Measurements from ENCODE around the gene TEAD2. TPM values are rescaled to one million over a fixed set of nuclear protein-coding genes. Genes with fewer than 3 reads are reported as not detected.

Gene TEAD2
- 13.7 and 15.6 TPM in 2 replicates for total RNA-seq

GRCh38 chr19:49362048-49362928, at the start of gene TEAD2:
Gene TEAD2, minus strand, starts transcription at chr19:49362416. Its CDS starts 2,341 bp downstream, at chr19:49360075.

GRCh38 chr19:49387936-49388372, 25.7 kb upstream of the TEAD2 start, which contains the start of gene KASH5:
Gene KASH5, plus strand, starts transcription at chr19:49388249. Its CDS starts 2,635 bp downstream, at chr19:49390884.

GRCh38 chr19:49363268-49364082, 1.3 kb upstream of the TEAD2 start, which contains the start of gene DKKL1:
Gene DKKL1, plus strand, starts transcription at chr19:49363877. Its CDS starts 122 bp downstream, at chr19:49363999.

GRCh38 chr19:49335071-49335783, 27.0 kb downstream of the TEAD2 start, which contains the start of gene CD37:
Gene CD37, plus strand, starts transcription at chr19:49335406. Its CDS starts 135 bp downstream, at chr19:49335541.

GRCh38 chr19:49324801-49325576, 37.2 kb downstream of the TEAD2 start, which contains the start of gene SLC6A16:
Gene SLC6A16, minus strand, starts transcription at chr19:49325191. Its CDS starts 13,844 bp downstream, at chr19:49311347.

Other genes with a start within 250 kb of the TEAD2 start
- 4.8 and 13.1 TPM in 2 replicates for gene LIN7B, start 248.0 kb downstream of the TEAD2 start, total RNA-seq
- 0.87 and 1.2 TPM in 2 replicates for gene C19orf73, start 243.3 kb downstream of the TEAD2 start, total RNA-seq
- 1.2 and 1.5 TPM in 2 replicates for gene PPFIA3, start 242.9 kb downstream of the TEAD2 start, total RNA-seq
- gene HRC, start 207.0 kb downstream of the TEAD2 start, total RNA-seq: not detected in 2 replicates
- gene TRPM4, start 204.6 kb downstream of the TEAD2 start, total RNA-seq: 10.2 and 17.1 TPM in 2 replicates
- gene SLC6A16, start 37.2 kb downstream of the TEAD2 start, total RNA-seq: under 0.01 TPM in 2 replicates
- gene CD37, start 27.0 kb downstream of the TEAD2 start, total RNA-seq: 0.12 TPM in 1 of 2 replicates, not detected in the other
- gene DKKL1, start 1.5 kb upstream of the TEAD2 start, total RNA-seq: 0.25 and 0.33 TPM in 2 replicates
- gene KASH5, start 25.8 kb upstream of the TEAD2 start, total RNA-seq: not detected in 2 replicates
- not detected in 2 replicates for gene PTH2, start 61.0 kb upstream of the TEAD2 start, total RNA-seq
- 0.11 TPM in 1 of 2 replicates, not detected in the other for gene GFY, start 63.0 kb upstream of the TEAD2 start, total RNA-seq
- gene SLC17A7, start 79.1 kb upstream of the TEAD2 start, total RNA-seq: not detected in 2 replicates
- 105 and 127 TPM in 2 replicates for gene PIH1D1, start 89.4 kb upstream of the TEAD2 start, total RNA-seq
- gene ALDH16A1, start 90.8 kb upstream of the TEAD2 start, total RNA-seq: 33.4 and 53.8 TPM in 2 replicates
- gene FLT3LG, start 111.8 kb upstream of the TEAD2 start, total RNA-seq: 2.5 and 2.6 TPM in 2 replicates
- 1,950 and 2,937 TPM in 2 replicates for gene RPL13A, start 125.2 kb upstream of the TEAD2 start, total RNA-seq
- 2,278 and 3,023 TPM in 2 replicates for gene RPS11, start 134.0 kb upstream of the TEAD2 start, total RNA-seq
- gene FCGRT, start 150.2 kb upstream of the TEAD2 start, total RNA-seq: 21.7 and 56.0 TPM in 2 replicates
- gene RCN3, start 165.6 kb upstream of the TEAD2 start, total RNA-seq: 136 and 287 TPM in 2 replicates
- gene NOSIP, start 218.1 kb upstream of the TEAD2 start, total RNA-seq: 58.2 and 78.7 TPM in 2 replicates
- 0.33 and 0.75 TPM in 2 replicates for gene PRRG2, start 218.9 kb upstream of the TEAD2 start, total RNA-seq
- gene PRR12, start 228.8 kb upstream of the TEAD2 start, total RNA-seq: 2.4 and 3.1 TPM in 2 replicates